ENCODE data around the gene IL1RL1.

Gene IL1RL1

GRCh38 chr2:102334486-102334885 is 23.1 kb downstream of the IL1RL1 start:
- Histone ChIP-seq H3K4me3 (ENCODE audit: insufficient read depth in 1 of 2, low read depth in 1 of 2, low read length in 2 of 2) (no peak overlapping the region), H3K18ac (ENCODE audit: low read depth in 1 of 2, low read length in 2 of 2) (no peak overlapping the region), H4K8ac (ENCODE audit: low read length) (no peak overlapping the region), H2AK5ac (ENCODE audit: low read length, severe bottlenecking) (no peak overlapping the region), H2BK15ac (ENCODE audit: low read depth, poor library complexity, severe bottlenecking) (no peak overlapping the region), H2BK12ac (ENCODE audit: low read length in 2 of 2) (no peak overlapping the region), H2AFZ (ENCODE audit: low read depth, low read length) (no peak overlapping the region), H3K27me3 (ENCODE audit: control insufficient read depth in 1 of 2, insufficient read depth in 1 of 2, low read length in 2 of 2) (no peaks in the 10 kb centered on the region), H3K9me3 (ENCODE audit: control insufficient read depth, low read length) (peaks cover 6% of the 10 kb centered on the region), H4K91ac (ENCODE audit: low read length) (no peak overlapping the region), H3K14ac (ENCODE audit: low read length in 2 of 2) (no peak overlapping the region), H3K4me1 (ENCODE audit: control insufficient read depth, insufficient read depth, low read depth, low read length) (no peaks in the 10 kb centered on the region), H3K36me3 (ENCODE audit: control insufficient read depth in 1 of 2, insufficient read depth in 2 of 2, low read depth in 1 of 2, low read length in 2 of 2) (no peaks in the 10 kb centered on the region), H3K4me2 (ENCODE audit: low read length, poor library complexity, severe bottlenecking) (no peak overlapping the region), H3K23ac (ENCODE audit: low read length in 2 of 2) (no peak overlapping the region), H3K79me1 (replicated peaks; ENCODE audit: low read length, poor library complexity, severe bottlenecking) (no peaks in the 10 kb centered on the region), H2BK120ac (ENCODE audit: low read depth, low read length) (no peak overlapping the region), H3K4ac (ENCODE audit: low read depth in 1 of 2, low read length in 2 of 2) (no peak overlapping the region), H3K27ac (ENCODE audit: low read length, poor library complexity, severe bottlenecking) (no peak overlapping the region), H2BK5ac (ENCODE audit: low read depth, low read length, poor library complexity, severe bottlenecking) (no peak overlapping the region), H3K9ac (ENCODE audit: low read length) (no peak overlapping the region)
- 86% methylated on average over 1 of the region's 1 CpG for WGBS
- DNase-seq = peak; percentile 63

DNA sequence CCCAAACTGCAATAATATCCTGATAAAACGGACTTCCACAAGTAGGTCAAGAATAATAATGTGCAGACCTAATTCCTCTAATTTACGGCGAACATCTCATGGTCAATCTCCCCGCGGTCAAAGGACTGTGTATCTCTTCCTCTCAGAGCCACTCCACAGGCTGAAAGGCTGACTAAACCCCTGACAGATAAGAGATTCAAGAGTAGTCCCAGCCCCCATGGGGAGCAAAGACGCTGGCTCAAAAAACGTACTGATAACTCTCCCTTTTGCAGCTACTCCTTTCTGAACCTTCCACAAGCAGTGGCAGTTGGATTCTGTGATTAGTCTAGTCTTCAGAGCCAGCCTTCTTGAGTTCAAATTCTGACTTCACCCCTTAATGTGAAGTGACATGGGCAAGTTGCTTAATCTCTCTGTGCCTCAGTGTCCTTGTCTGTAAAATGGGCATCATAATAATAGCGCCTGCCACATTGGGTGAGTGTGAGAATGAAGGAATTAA is 24.6 kb downstream of the IL1RL1 start:
- WGBS = 34% methylated on average over 8 of the region's 8 CpGs
- H3K9me3 ChIP-seq (ENCODE audit: control insufficient read depth, low read length) = no peaks in the 10 kb centered on the region

GRCh38 chr2:102336502-102336945 is 25.2 kb downstream of the IL1RL1 start:
- Histone ChIP-seq H3K27me3 (ENCODE audit: control insufficient read depth in 1 of 2, insufficient read depth in 1 of 2, low read length in 2 of 2) (no peaks in the 10 kb centered on the region), H3K14ac (ENCODE audit: low read length in 2 of 2) (no peak overlapping the region), H3K4me3 (ENCODE audit: insufficient read depth in 1 of 2, low read depth in 1 of 2, low read length in 2 of 2) (peak overlapping the region in 1 of 2 experiments; percentile 38), H2AFZ (ENCODE audit: low read depth, low read length) (no peak overlapping the region), H3K27ac (ENCODE audit: low read length, poor library complexity, severe bottlenecking) (no peak overlapping the region), H3K79me1 (replicated peaks; ENCODE audit: low read length, poor library complexity, severe bottlenecking) (no peaks in the 10 kb centered on the region), H3K9ac (ENCODE audit: low read length) (no peak overlapping the region), H3K4me2 (ENCODE audit: low read length, poor library complexity, severe bottlenecking) (no peak overlapping the region), H3K23ac (ENCODE audit: low read length in 2 of 2) (no peak overlapping the region), H3K18ac (ENCODE audit: low read depth in 1 of 2, low read length in 2 of 2) (peak overlapping the region; percentile 4 to 43), H3K4me1 (ENCODE audit: control insufficient read depth, insufficient read depth, low read depth, low read length) (no peaks in the 10 kb centered on the region), H3K9me3 (ENCODE audit: control insufficient read depth, low read length) (no peaks in the 10 kb centered on the region), H4K91ac (ENCODE audit: low read length) (no peak overlapping the region), H2AK5ac (ENCODE audit: low read length, severe bottlenecking) (no peak overlapping the region), H2BK120ac (ENCODE audit: low read depth, low read length) (no peak overlapping the region), H2BK5ac (ENCODE audit: low read depth, low read length, poor library complexity, severe bottlenecking) (no peak overlapping the region), H3K4ac (ENCODE audit: low read depth in 1 of 2, low read length in 2 of 2) (no peak overlapping the region), H2BK12ac (ENCODE audit: low read length in 2 of 2) (no peak overlapping the region), H2BK15ac (ENCODE audit: low read depth, poor library complexity, severe bottlenecking) (no peak overlapping the region), H4K8ac (ENCODE audit: low read length) (no peak overlapping the region), H3K36me3 (ENCODE audit: control insufficient read depth in 1 of 2, insufficient read depth in 2 of 2, low read depth in 1 of 2, low read length in 2 of 2) (no peaks in the 10 kb centered on the region)
- DNase-seq = peak; percentile 18
- 92% methylated on average over 3 of the region's 3 CpGs for WGBS

More for the DNA sequence above, 24.6 kb downstream of the IL1RL1 start:
- H3K4me1 ChIP-seq (ENCODE audit: control insufficient read depth, insufficient read depth, low read depth, low read length) = no peaks in the 10 kb centered on the region
- H2BK12ac ChIP-seq (ENCODE audit: low read length in 2 of 2) = no peak overlapping the region
- no peak overlapping the region for H3K14ac ChIP-seq (ENCODE audit: low read length in 2 of 2)
- no peaks in the 10 kb centered on the region for H3K79me1 ChIP-seq (replicated peaks; ENCODE audit: low read length, poor library complexity, severe bottlenecking)
- no peak overlapping the region for H3K9ac ChIP-seq (ENCODE audit: low read length)
- no peaks in the 10 kb centered on the region for H3K36me3 ChIP-seq (ENCODE audit: control insufficient read depth in 1 of 2, insufficient read depth in 2 of 2, low read depth in 1 of 2, low read length in 2 of 2)
- peak overlapping the region in 1 of 2 experiments; percentile 5 for H3K18ac ChIP-seq (ENCODE audit: low read depth in 1 of 2, low read length in 2 of 2)
- no peak overlapping the region for H3K4ac ChIP-seq (ENCODE audit: low read depth in 1 of 2, low read length in 2 of 2)
- no peak overlapping the region for H3K4me3 ChIP-seq (ENCODE audit: insufficient read depth in 1 of 2, low read depth in 1 of 2, low read length in 2 of 2)
- no peak overlapping the region for H2AFZ ChIP-seq (ENCODE audit: low read depth, low read length)
- H3K4me2 ChIP-seq (ENCODE audit: low read length, poor library complexity, severe bottlenecking) = no peak overlapping the region
- H3K27ac ChIP-seq (ENCODE audit: low read length, poor library complexity, severe bottlenecking) = no peak overlapping the region
- no peak overlapping the region for H3K23ac ChIP-seq (ENCODE audit: low read length in 2 of 2)
- DNase-seq = peak; percentile 64
- no peaks in the 10 kb centered on the region for H3K27me3 ChIP-seq (ENCODE audit: control insufficient read depth in 1 of 2, insufficient read depth in 1 of 2, low read length in 2 of 2)
- H2BK15ac ChIP-seq (ENCODE audit: low read depth, poor library complexity, severe bottlenecking) = no peak overlapping the region
- H4K8ac ChIP-seq (ENCODE audit: low read length) = no peak overlapping the region
- H2BK5ac ChIP-seq (ENCODE audit: low read depth, low read length, poor library complexity, severe bottlenecking) = no peak overlapping the region
- H4K91ac ChIP-seq (ENCODE audit: low read length) = no peak overlapping the region
- H2AK5ac ChIP-seq (ENCODE audit: low read length, severe bottlenecking) = no peak overlapping the region
- H2BK120ac ChIP-seq (ENCODE audit: low read depth, low read length) = no peak overlapping the region

DNA sequence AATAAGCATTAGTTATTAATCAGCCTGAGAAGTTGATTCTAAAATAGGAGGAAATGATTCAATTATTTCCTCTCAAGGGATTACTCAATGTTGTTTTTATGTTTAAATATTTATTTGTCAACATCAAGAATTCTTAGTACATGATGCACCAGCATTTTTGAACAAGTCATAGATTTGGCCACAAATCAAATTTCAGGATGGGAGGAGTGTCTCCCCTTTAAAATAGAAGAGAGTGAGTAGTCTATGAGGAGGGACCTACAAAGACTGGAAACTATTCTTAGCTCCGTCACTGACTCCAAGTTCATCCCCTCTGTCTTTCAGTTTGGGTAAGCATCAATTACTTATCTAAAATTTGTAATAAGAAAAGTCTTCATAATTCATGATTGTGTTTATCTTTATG is 25.6 kb downstream of the IL1RL1 start:
- H3K18ac ChIP-seq (ENCODE audit: low read depth in 1 of 2, low read length in 2 of 2) = no peak overlapping the region
- WGBS = no CpG with 5 or more reads among the region's 1 CpG
- no peaks in the 10 kb centered on the region for H3K9me3 ChIP-seq (ENCODE audit: control insufficient read depth, low read length)
- H4K91ac ChIP-seq (ENCODE audit: low read length) = no peak overlapping the region
- H4K8ac ChIP-seq (ENCODE audit: low read length) = no peak overlapping the region
- no peaks in the 10 kb centered on the region for H3K27me3 ChIP-seq (ENCODE audit: control insufficient read depth in 1 of 2, insufficient read depth in 1 of 2, low read length in 2 of 2)
- H2AFZ ChIP-seq (ENCODE audit: low read depth, low read length) = no peak overlapping the region
- no peak overlapping the region for H2BK5ac ChIP-seq (ENCODE audit: low read depth, low read length, poor library complexity, severe bottlenecking)
- no peak overlapping the region for H3K4me2 ChIP-seq (ENCODE audit: low read length, poor library complexity, severe bottlenecking)
- no peak overlapping the region for H3K23ac ChIP-seq (ENCODE audit: low read length in 2 of 2)
- H3K27ac ChIP-seq (ENCODE audit: low read length, poor library complexity, severe bottlenecking) = no peak overlapping the region
- DNase-seq = peak; percentile 42
- no peak overlapping the region for H3K4ac ChIP-seq (ENCODE audit: low read depth in 1 of 2, low read length in 2 of 2)
- no peak overlapping the region for H2AK5ac ChIP-seq (ENCODE audit: low read length, severe bottlenecking)
- H3K36me3 ChIP-seq (ENCODE audit: control insufficient read depth in 1 of 2, insufficient read depth in 2 of 2, low read depth in 1 of 2, low read length in 2 of 2) = no peaks in the 10 kb centered on the region
- no peak overlapping the region for H3K14ac ChIP-seq (ENCODE audit: low read length in 2 of 2)
- H3K79me1 ChIP-seq (replicated peaks; ENCODE audit: low read length, poor library complexity, severe bottlenecking) = no peaks in the 10 kb centered on the region
- H2BK12ac ChIP-seq (ENCODE audit: low read length in 2 of 2) = no peak overlapping the region
- no peak overlapping the region for H2BK15ac ChIP-seq (ENCODE audit: low read depth, poor library complexity, severe bottlenecking)
- H3K4me1 ChIP-seq (ENCODE audit: control insufficient read depth, insufficient read depth, low read depth, low read length) = no peaks in the 10 kb centered on the region
- H3K9ac ChIP-seq (ENCODE audit: low read length) = peak overlapping the region; percentile 19
- H2BK120ac ChIP-seq (ENCODE audit: low read depth, low read length) = no peak overlapping the region
- H3K4me3 ChIP-seq (ENCODE audit: insufficient read depth in 1 of 2, low read depth in 1 of 2, low read length in 2 of 2) = peak overlapping the region in 1 of 2 experiments; percentile 38
